Measurements from ENCODE around the gene CLNK.
A peak's percentile ranks its signal among the peaks of the same experiment; 100 is the strongest.

The CLNK gene

DNA sequence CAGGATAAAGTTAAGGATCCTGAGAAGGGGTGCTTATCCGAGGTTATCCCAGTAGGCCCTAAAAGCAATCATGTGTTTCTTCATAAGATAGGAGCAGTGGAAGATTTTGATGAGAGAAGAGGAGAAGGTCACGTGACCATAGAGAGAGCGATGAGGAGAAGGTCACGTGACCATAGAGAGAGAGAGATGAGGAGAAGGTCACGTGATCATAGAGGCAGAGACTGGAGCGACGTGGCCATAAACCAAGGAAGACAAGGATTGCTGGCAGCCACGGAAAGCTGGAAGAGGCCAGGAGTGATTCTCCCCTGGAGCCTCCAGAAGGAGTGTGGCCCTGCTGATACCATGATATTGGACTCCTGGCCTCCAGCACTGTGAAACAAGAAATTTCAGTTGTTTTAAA is 188.9 kb downstream of the CLNK start:
- DNase-seq = no peak

DNA sequence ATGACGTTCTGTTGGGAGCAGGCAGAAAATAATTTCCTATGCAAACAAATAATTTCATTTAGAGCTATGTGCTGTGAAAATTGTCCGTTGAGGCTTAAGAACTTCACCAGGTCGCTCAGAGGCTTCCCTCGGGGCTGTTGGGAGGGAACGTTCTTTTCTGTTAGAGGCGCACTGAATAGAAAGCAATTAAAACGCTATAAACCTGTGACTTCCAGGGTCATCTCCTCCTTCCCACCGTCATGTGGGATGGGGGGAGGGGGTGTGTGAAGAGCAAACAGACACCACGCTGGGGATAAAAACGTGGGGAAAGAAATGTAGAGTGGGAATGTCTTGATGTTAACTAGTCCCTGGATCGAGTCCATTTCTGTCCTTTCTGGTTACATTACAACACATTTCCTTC is 192.1 kb downstream of the CLNK start:
- DNase-seq = peak; percentile 15

DNA sequence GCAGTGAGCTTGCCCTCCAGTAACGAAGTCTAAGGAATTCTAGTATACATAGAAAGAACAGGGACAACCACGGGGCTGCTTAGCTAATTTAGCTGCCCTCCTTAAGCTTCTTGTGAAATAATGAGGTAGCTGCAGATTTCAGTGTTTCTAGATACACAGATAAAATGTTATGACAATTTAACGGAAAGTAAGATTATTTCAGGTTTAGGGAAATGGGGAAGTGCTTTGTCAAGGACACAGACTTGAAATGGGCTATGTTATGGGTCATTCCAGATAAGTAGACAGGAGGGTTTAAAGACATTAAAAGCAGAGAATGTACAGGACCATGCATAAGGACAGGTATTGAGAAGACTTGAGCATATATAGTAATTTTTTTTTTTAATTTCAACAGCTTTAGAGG is 193.2 kb downstream of the CLNK start:
- DNase-seq = no peak

DNA sequence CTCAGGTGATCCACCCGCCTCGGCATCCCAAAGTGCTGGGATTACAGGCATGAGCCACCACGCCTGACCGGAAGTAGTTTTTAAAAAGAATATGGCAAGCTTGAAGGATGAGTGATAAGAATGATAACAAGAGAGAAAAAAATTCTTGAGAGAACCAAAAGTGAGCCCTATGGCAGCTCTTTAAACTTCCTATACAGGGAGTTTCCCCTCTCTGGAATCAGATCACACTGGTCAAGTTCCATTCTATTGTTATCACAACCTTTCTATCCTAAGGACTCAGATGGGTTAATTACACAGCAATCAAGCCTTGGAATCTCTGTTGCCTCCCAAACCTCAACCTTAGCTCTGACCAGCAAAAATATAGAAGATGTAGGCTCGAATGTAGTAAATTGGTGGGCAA is 193.6 kb downstream of the CLNK start:
- no peak for DNase-seq

GRCh38 chr4:10482913-10483312 is 201.7 kb downstream of the CLNK start:
- no peak for DNase-seq

GRCh38 chr4:10480616-10481015 is 204.0 kb downstream of the CLNK start:
- no peak for DNase-seq

GRCh38 chr4:10478621-10479020 is 205.9 kb downstream of the CLNK start:
- no peak for DNase-seq

DNA sequence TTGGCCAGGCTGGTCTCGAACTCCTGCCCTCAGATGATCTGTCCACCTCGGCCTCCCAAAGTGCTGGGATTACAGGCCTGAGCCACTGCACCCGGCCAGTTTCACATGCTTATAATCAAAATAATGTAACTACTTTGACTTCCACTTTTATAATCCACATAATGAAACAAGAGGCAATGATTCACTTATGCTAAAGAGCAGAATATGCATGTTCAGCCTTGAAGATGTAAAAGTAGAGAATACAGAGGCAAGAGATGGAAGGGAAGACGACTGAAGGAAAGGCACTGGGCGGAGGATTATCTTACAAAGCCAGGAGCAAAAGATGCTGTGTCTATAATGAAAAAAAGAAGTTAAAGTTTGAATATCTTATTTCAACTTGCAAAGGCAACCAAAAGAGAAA is 214.1 kb downstream of the CLNK start:
- DNase-seq = no peak

DNA sequence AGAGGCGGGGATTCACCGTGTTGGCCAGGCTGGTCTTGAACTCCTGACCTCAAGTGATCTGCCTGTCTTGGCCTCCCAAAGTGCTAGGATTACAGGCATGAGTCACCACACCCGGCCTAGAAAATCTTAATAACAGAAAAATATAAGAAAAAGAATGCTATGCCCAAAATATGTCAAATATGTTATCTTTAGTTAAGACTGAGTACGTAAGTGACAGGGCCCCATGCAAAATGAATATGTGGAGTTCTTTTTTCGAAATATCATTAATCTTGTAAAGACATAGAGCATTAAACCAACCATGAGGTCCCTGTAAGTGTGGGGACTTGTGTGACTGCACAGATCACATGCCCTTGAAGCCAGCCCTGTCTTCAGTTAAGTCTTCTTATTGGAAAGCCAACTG is 218.4 kb downstream of the CLNK start:
- DNase-seq = no peak

- DNase-seq = no peak
Measured at GRCh38 chr4:10462876-10463275, 221.7 kb downstream of the CLNK start.

DNA sequence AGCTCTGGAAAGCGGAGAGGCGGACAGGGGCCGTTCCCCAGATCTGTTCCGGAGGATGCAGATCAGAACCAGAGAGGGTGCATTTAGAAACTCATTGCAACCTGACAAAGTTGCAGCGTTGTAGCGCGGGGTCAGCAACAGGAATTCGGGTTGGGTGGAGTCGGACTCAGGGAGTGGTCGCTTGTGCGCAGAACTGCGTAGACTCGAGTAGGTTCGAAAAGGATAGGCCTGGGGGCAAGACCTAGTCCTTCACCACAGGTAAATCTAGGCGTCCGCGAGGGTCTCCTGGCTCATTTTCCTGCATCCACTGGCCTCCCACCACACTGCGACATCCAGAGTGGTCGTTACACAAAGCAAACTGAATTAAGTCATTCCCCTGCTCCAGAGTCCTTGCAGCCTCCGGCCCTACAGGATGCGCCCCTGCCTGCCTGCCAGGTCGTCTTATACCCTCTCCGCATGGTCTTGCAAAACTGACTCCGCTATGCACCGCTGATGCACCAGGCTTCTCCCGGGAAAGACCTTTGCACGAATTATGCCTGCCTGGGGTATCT is 222.6 kb downstream of the CLNK start:
- DNase-seq = no peak

DNA sequence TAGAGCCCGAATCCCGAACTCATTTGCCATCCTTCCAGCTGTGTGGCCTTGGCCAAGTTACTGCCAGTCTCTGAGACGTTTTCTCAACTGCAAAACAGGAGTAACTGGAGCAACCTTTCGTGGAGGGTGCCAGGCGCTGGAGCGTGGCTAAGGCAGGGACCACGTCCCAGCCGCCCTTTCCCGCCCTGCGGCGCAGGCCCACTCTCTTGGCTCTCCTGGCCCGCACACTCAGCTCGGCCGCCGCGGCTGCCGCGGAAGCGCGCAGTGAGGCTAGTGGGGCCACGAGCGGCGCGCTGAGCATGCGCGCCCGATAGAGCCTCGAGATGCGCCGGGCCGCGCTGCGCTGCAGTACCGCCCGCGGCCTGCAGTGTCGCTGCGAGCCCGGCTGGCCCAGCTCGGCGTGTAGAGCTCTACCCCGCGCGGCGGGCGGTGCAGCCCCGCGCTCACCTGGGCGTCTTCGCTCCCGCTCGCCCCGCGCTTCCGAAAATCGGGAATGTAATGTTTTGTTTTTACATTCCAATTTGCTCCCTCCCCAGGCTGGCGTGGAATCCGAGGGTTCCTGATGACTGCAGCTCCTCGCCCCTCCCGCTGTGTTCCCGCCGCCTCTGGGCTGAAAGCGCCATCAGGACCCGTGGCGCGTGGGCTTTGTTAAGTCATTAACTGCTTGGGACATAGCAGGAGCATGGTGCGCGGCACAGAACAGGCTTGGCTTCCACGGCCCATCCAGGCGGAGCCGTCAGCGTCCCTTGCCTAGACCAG is 223.3 kb downstream of the CLNK start:
- DNase-seq = no peak

- no peak for DNase-seq
Measured at GRCh38 chr4:10460313-10461047, 224.1 kb downstream of the CLNK start.

DNA sequence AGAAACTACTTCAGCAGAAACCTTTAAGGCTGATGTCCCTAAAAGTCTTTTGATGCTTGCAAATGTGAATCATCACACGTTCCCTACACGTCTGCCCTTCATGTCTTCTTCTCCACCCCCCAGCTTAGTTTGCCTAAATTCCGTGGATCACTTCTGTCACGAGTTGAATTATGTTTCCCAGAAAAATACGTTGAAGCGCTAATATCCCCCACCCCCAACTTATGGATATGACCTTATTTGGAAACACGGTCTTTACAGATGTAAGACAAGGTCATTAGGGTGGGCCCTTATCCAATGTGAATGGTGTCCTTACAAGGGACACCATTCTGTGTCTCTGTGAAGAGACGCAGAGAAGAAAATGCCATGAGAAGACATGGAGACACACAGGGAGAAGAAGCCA is 225.3 kb downstream of the CLNK start:
- DNase-seq = no peak

GRCh38 chr4:10458177-10458576 is 226.4 kb downstream of the CLNK start:
- DNase-seq = no peak

DNA sequence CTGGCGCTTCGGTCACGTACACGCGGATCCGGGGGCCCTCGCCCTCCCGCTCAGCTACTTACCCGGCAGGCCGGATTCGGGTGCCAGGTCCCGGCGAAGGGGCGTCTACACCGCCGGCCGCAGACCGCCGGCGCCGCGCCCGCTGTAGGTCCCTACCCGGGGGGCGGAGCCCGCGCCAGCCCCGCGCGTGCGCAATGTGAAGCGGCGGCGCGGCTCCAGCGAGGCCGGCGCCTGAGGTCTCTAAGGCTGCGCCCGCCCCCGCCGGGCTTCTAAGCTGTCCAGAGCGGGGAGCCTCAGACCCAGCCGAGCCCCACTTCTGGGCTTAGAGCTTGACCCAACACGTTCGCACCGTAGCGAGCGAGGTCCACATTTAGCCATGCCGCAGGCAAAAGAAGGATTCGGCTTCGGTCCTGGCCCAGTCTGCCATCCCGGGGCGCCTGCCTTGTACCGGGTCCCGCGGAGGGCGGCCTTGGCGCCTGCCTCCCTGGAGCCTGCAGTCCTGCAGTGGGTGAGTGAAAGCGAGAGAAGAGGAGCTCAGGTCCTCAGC is 227.2 kb downstream of the CLNK start, which contains the start of gene ZNF518B:
ZNF518B (minus strand) TSS at position 172 of the 547 bp plus-strand sequence. CDS start 11,098 bp downstream, outside the sequence.
- no peak for DNase-seq

GRCh38 chr4:10456595-10457254 is 227.8 kb downstream of the CLNK start:
- DNase-seq = no peak

DNA sequence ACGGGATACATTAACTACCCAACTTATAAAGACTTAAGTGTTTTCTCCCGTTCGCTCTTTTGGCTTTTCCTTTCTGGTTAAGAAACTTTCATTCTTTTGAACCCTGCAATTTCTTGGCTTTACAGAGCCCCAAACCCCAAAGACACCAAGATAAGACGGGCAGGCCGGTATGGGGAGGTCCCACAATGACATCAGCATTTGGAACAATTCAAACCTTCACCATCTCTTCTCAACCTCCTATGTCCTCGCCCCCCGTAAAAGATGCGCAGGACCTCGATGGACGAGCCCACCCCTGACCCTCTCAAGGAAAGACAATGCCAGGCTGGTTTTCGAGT is 228.3 kb downstream of the CLNK start:
- DNase-seq = no peak

DNA sequence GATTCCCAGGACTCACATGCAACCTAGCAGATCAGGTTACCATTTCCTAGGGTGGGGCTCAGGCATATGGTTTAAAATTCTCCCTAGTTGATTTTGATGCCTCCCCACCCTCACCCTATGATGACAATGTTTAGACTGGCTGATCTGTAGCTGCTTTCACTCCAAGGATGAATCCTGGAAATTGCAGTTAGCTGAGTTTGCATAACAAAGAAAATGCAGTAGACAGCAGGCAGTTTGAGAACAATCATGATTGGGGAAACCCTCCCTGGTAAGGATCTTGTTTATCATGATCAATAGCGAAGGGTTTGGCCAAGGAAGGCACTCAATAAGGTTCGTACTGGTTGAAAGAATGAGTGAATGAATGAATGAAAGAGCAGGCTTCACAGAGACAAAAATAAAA is 229.4 kb downstream of the CLNK start:
- DNase-seq = no peak

- DNase-seq = no peak
Measured at GRCh38 chr4:10454726-10455125, 229.8 kb downstream of the CLNK start.

GRCh38 chr4:10454121-10454520 is 230.4 kb downstream of the CLNK start:
- no peak for DNase-seq

DNA sequence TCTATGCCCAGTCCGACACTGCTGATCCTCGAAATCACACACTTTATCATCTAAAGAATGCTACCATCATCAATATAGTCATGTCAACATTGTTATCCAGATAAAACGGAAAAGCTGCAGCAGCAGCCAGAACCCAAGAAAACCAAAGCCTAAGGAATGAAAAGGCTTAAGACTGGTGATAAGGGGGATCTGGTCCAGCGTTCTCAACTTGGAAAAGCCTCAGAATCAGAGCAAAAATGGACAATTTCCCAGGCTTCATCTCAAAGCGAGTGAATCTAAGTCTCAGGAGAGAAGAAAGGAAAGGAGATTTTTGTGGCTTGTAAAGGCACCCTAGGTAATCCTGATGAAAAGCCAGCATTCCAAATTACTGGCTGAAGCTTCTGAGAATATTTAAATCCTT is 235.6 kb downstream of the CLNK start:
- DNase-seq = no peak

- no peak for DNase-seq
Measured at GRCh38 chr4:10442976-10443375, 241.6 kb downstream of the CLNK start.

GRCh38 chr4:10441512-10441911 is 243.1 kb downstream of the CLNK start:
- DNase-seq = no peak

Data from NCI-H1417 treated with DMSO at 0.1 percent for 48 hours (cell line).